Measurements from ENCODE around the gene SLIT1.
"Not testable (repeated sequence)": the region's sequence is repeated elsewhere in the genome, so short reads cannot be mapped to it uniquely, and the experiment has no call there.

Gene SLIT1

GRCh38 chr10:97100657-97101056, 85.1 kb downstream of the SLIT1 start:
- Mint-ChIP-seq H3K4me1 (ENCODE audit: low read depth in 2 of 2) (peaks cover 22 to 31% of the 10 kb centered on the region in 2 donors), H3K27ac (no peak overlapping the region), H3K9me3 (no peaks in the 10 kb centered on the region), H3K4me3 (no peak overlapping the region), H3K36me3 (ENCODE audit: insufficient read depth) (peaks cover 6% of the 10 kb centered on the region), H3K27me3 (no peaks in the 10 kb centered on the region)
- DNase-seq: no peak
- no peak for ATAC-seq (replicated peaks)

- DNase-seq (no peak), ATAC-seq (replicated peaks) (no peak)
- H3K27me3 Mint-ChIP-seq: no peaks in the 10 kb centered on the region
- no peaks in the 10 kb centered on the region for H3K9me3 Mint-ChIP-seq
- peaks cover 6% of the 10 kb centered on the region for H3K36me3 Mint-ChIP-seq (ENCODE audit: insufficient read depth)
- H3K27ac Mint-ChIP-seq: no peak overlapping the region
- H3K4me3 Mint-ChIP-seq: no peak overlapping the region
- peaks cover 30 to 39% of the 10 kb centered on the region in 2 donors for H3K4me1 Mint-ChIP-seq (ENCODE audit: low read depth in 2 of 2)
These were observed 85.9 kb downstream of the SLIT1 start for GRCh38 chr10:97099868-97100267.

DNA sequence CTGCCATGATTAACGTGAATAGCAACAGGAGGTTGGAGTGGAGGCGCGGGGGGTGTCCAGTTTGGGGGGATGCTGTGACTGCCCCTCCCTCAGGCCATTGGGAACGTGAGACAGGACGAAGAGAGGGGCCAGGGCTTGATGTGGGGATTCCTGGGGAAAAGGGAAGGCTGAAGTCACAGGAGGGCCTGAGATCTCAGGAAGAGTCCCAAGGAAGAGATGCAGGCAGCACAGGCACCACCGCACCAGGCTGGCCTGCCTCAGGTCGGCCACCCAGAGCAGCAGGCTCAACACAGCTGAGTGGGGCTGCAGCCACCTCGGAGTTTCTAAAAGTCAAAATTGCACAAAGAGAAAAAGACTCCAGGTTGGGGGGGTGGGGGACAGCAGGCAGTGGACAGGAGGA, 86.7 kb downstream of the SLIT1 start:
- Mint-ChIP-seq H3K36me3 (ENCODE audit: insufficient read depth) (peaks cover 6% of the 10 kb centered on the region), H3K9me3 (no peaks in the 10 kb centered on the region), H3K4me3 (no peak overlapping the region), H3K27me3 (no peaks in the 10 kb centered on the region), H3K4me1 (ENCODE audit: low read depth in 2 of 2) (peaks cover 37 to 41% of the 10 kb centered on the region in 2 donors), H3K27ac (no peak overlapping the region)
- DNase-seq (no peak), ATAC-seq (replicated peaks) (no peak)

DNA sequence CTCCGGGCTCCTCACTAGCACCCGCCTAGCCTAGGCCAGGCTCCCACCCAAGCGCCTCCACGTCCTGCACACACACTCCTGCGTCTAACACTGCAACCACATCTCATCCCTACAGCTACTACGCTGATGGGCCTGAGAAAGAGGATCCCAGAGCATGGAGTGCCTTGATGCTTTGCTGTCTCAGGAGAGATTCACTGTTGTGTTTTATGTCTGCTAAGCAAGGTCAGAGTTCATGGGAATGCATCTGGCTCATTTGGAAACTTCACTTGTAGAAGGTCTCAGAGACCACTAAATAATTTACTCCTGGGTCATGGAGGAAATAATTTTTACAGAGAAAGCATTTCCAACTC, 88.7 kb downstream of the SLIT1 start:
- Mint-ChIP-seq H3K9me3 (no peaks in the 10 kb centered on the region), H3K4me3 (peak overlapping the region; percentile 79 to 80), H3K27ac (peak overlapping the region; percentile 88 to 89), H3K4me1 (ENCODE audit: low read depth in 2 of 2) (peaks cover 41 to 43% of the 10 kb centered on the region in 2 donors), H3K27me3 (no peaks in the 10 kb centered on the region), H3K36me3 (ENCODE audit: insufficient read depth) (peaks cover 9% of the 10 kb centered on the region)
- ATAC-seq (replicated peaks) (no peak), DNase-seq (no peak)

GRCh38 chr10:97096261-97097083, 89.3 kb downstream of the SLIT1 start:
- Mint-ChIP-seq H3K4me1 (ENCODE audit: low read depth in 2 of 2) (peaks cover 41 to 43% of the 10 kb centered on the region in 2 donors), H3K27me3 (no peaks in the 10 kb centered on the region), H3K36me3 (ENCODE audit: insufficient read depth) (peaks cover 9% of the 10 kb centered on the region), H3K4me3 (peak overlapping the region; percentile 79 to 80), H3K27ac (peak overlapping the region; percentile 88 to 89), H3K9me3 (no peaks in the 10 kb centered on the region)
- DNase-seq (peak; percentile 47 to 51 (median 50)), ATAC-seq (replicated peaks) (peak; percentile 86)

DNA sequence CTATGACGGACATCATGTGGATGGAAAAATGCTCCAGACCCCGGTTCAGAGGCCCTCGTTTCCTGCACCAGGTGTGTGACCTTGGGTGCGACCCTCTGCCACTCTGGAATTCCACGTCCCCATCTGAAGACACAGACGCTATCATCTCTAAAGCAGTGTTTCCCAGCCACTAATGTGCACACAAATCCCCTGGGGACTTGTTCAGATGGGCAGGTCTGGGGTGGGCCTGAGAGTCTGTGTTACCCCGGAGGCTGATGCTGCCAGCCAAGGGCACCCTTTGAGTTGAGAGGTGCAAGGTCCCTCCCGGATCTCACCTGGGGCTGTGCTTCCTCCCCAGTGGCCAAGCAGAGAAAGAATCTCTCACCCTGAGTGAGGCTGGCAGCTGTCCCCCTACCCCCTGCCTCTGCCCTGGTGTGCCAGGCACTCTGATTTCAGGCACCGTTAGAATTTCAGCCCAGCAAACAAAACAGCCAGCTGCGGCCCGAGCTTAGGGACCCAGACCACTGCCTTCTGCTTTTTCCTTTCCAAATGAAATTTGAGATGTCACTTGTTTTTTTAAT, 90.0 kb downstream of the SLIT1 start:
- DNase-seq (peak in 2 of 3 experiments; percentile 6 to 8), ATAC-seq (replicated peaks) (peak; percentile 45)
- Mint-ChIP-seq H3K4me3 (peak overlapping the region; percentile 79 to 80), H3K36me3 (ENCODE audit: insufficient read depth) (peaks cover 9% of the 10 kb centered on the region), H3K27ac (peak overlapping the region; percentile 88 to 89), H3K9me3 (no peaks in the 10 kb centered on the region), H3K27me3 (no peaks in the 10 kb centered on the region), H3K4me1 (ENCODE audit: low read depth in 2 of 2) (peaks cover 41 to 43% of the 10 kb centered on the region in 2 donors)

DNA sequence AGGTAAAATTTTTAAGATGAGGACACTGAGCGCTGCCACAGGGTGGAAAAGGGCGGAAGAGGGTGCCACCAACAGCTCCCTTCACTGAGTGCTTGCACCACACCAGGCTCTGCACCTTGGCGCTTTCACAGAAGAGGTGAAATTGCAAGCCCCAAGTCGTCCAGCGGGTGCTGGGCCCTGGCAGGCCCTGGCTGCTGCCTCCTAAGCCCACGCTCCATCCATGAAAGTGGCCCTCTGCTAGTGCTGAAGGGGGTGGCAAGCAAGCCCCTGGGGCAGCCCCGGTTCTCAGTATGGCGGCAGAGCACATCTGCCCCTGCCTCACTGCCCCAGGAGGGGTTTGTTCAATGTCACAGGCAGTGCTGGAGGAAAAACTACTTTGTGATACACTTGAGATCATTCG, 95.1 kb downstream of the SLIT1 start:
- ATAC-seq (replicated peaks) (no peak), DNase-seq (no peak)
- peaks cover 12 to 18% of the 10 kb centered on the region in 2 donors for H3K4me1 Mint-ChIP-seq (ENCODE audit: low read depth in 2 of 2)
- no peak overlapping the region for H3K27ac Mint-ChIP-seq
- H3K27me3 Mint-ChIP-seq: peaks cover 27 to 30% of the 10 kb centered on the region in 2 donors
- no peaks in the 10 kb centered on the region for H3K9me3 Mint-ChIP-seq
- no peak overlapping the region for H3K4me3 Mint-ChIP-seq
- peaks cover 4% of the 10 kb centered on the region for H3K36me3 Mint-ChIP-seq (ENCODE audit: insufficient read depth)

DNA sequence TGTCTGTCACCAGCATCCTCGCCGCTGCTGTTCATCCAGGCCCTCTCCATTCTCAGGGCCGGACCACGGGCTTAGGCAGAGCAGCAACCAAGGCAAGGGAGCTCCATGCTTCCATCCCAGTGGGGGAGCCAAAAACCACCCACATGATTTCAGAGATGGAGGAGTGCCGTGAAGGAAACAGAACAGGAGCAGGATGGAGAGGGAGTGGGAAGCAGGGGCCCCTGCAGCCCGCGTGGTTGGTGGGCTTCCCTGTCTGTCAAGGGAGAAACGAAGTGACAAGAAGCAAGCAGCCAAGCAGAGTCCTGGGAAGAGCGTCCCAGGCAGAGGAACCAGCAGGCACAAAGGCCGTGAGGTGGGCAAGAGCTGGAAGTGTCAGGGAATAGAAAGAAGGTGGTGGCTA, 95.7 kb downstream of the SLIT1 start:
- H3K4me3 Mint-ChIP-seq: no peak overlapping the region
- no peak overlapping the region for H3K27ac Mint-ChIP-seq
- H3K36me3 Mint-ChIP-seq (ENCODE audit: insufficient read depth): peaks cover 4% of the 10 kb centered on the region
- peaks cover 27 to 30% of the 10 kb centered on the region in 2 donors for H3K27me3 Mint-ChIP-seq
- DNase-seq (no peak), ATAC-seq (replicated peaks) (no peak)
- H3K9me3 Mint-ChIP-seq: no peaks in the 10 kb centered on the region
- peaks cover 6 to 12% of the 10 kb centered on the region in 2 donors for H3K4me1 Mint-ChIP-seq (ENCODE audit: low read depth in 2 of 2)

DNA sequence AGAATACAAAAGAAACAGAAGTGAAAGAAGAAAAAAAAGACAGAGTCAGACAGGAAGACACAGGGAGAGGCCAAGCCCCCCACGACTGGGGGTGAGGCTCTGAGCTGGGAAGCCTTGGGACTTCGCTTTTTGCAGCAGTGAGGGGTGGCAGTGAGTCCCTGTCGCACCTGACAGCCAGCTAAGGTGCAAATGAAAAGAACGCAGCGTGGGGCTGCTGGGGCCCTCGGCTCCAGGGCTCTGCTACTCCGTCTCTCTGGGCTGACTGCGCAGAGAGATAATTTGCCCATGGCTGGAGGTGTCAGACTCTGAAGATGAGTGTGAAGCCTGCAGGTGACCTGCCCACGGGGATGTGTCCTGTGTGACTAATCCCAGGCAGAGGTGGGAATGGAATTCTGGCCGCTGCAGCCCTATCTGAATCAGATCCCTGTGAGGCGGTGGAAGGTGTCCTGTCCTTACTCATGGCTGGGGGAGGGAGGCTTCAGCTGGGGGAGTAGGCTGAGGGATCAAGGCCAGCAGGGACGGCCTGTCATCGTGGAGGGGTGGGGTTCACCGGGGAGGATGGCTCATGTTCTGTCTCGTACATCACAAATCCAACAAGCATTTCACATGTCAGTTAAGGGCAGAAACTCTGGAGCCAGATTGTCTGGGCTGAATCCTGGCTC, 96.4 kb downstream of the SLIT1 start:
- DNase-seq: no peak
- Mint-ChIP-seq H3K27ac (no peak overlapping the region), H3K36me3 (ENCODE audit: insufficient read depth) (peaks cover 4% of the 10 kb centered on the region), H3K4me3 (no peak overlapping the region), H3K9me3 (no peaks in the 10 kb centered on the region), H3K4me1 (ENCODE audit: low read depth in 2 of 2) (peaks cover 2 to 5% of the 10 kb centered on the region in 2 donors), H3K27me3 (peaks cover 27 to 30% of the 10 kb centered on the region in 2 donors)
- no peak for ATAC-seq (replicated peaks)

- ATAC-seq (replicated peaks) (no peak), DNase-seq (no peak)
- H3K27ac Mint-ChIP-seq: no peak overlapping the region
- no peaks in the 10 kb centered on the region for H3K9me3 Mint-ChIP-seq
- H3K27me3 Mint-ChIP-seq: peaks cover 30 to 40% of the 10 kb centered on the region in 2 donors
- H3K36me3 Mint-ChIP-seq (ENCODE audit: insufficient read depth): peaks cover 3% of the 10 kb centered on the region
- no peaks in the 10 kb centered on the region for H3K4me1 Mint-ChIP-seq (ENCODE audit: low read depth in 2 of 2)
- no peak overlapping the region for H3K4me3 Mint-ChIP-seq
These were observed 98.5 kb downstream of the SLIT1 start for GRCh38 chr10:97087296-97087695.

GRCh38 chr10:97086530-97086929, 99.2 kb downstream of the SLIT1 start:
- Mint-ChIP-seq H3K27ac (no peak overlapping the region), H3K4me1 (ENCODE audit: low read depth in 2 of 2) (no peaks in the 10 kb centered on the region), H3K27me3 (peaks cover 36 to 47% of the 10 kb centered on the region in 2 donors), H3K36me3 (ENCODE audit: insufficient read depth) (peaks cover 8% of the 10 kb centered on the region), H3K9me3 (no peaks in the 10 kb centered on the region), H3K4me3 (no peak overlapping the region)
- DNase-seq (no peak), ATAC-seq (replicated peaks) (no peak)

DNA sequence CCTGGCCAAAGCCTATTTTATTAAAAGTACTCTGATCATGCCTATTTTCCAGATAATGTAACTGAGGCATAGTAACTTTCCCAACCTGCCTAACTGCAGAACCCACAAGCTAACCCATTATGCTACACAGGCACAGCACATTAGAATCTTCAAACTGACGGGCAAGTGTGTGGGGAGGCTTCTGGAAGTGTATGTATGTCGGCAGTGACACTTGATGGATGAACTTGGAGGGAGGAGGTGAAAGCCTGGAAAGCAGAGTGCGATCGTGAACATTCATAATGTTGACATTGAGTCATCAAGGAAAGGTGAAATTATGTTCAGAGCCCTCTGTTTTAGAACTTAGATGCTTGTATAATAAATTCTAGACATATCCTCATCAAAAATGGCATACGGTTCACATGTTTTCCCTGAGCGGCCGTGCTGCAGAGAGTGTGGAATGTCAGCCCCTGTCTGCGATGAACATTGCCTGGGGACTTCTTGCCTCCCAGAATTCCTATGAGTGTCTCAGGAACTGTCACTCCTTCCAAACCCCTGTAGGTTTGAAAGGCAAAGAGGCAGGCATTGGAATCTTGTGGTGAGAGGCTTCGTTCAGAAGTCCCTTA, 102.4 kb downstream of the SLIT1 start:
- H3K4me1 Mint-ChIP-seq (ENCODE audit: low read depth in 2 of 2): no peaks in the 10 kb centered on the region
- DNase-seq (no peak), ATAC-seq (replicated peaks) (no peak)
- peaks cover 20 to 65% of the 10 kb centered on the region in 2 donors for H3K27me3 Mint-ChIP-seq
- no peak overlapping the region for H3K27ac Mint-ChIP-seq
- H3K4me3 Mint-ChIP-seq: no peak overlapping the region
- H3K36me3 Mint-ChIP-seq (ENCODE audit: insufficient read depth): peaks cover 10% of the 10 kb centered on the region
- H3K9me3 Mint-ChIP-seq: no peaks in the 10 kb centered on the region

DNA sequence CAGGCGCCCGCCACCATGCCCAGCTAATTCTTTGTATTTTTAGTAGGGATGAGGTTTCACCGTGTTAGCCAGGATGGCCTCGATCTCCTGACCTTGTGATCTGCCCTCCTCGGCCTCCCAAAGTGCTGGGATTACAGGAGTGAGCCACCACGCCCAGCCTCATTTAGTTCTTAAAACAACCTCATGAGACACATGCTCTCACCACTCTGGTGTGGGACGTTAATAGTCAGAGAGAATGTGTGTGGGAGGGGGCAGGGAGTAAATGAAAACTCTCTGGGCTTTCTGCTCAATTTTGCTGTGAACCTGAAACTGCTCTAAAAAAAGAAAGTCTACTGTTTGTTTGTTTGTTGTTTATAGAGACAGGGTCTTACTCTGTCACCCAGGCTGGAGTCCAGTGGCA, 103.2 kb downstream of the SLIT1 start:
- not testable (repeated sequence) for ATAC-seq (replicated peaks); H3K9me3 Mint-ChIP-seq; H3K27ac Mint-ChIP-seq; DNase-seq; H3K4me3 Mint-ChIP-seq; H3K4me1 Mint-ChIP-seq (ENCODE audit: low read depth in 2 of 2); H3K36me3 Mint-ChIP-seq (ENCODE audit: insufficient read depth)
- H3K27me3 Mint-ChIP-seq: peaks cover 18 to 62% of the 10 kb centered on the region in 2 donors

Measured in effector memory CD8-positive, alpha-beta T cell (primary cell).